GM20000 (cell line): ENCODE results near the gene UACA.

Source experiments
- DNase-seq: peaks from one replicate; pipeline ENCODE4 v3.0.0; 2012; ENCODE audit warnings: low spot score
- TF ChIP-seq, protein P1 (sequence below): IDR thresholded peaks from 2 replicates; pipeline ENCODE4 v1.5.1; 2012; ENCODE audit warnings: mild to moderate bottlenecking, control low read depth; ENCODE audit errors: extremely low read depth, missing control alignments

The UACA gene

DNA sequence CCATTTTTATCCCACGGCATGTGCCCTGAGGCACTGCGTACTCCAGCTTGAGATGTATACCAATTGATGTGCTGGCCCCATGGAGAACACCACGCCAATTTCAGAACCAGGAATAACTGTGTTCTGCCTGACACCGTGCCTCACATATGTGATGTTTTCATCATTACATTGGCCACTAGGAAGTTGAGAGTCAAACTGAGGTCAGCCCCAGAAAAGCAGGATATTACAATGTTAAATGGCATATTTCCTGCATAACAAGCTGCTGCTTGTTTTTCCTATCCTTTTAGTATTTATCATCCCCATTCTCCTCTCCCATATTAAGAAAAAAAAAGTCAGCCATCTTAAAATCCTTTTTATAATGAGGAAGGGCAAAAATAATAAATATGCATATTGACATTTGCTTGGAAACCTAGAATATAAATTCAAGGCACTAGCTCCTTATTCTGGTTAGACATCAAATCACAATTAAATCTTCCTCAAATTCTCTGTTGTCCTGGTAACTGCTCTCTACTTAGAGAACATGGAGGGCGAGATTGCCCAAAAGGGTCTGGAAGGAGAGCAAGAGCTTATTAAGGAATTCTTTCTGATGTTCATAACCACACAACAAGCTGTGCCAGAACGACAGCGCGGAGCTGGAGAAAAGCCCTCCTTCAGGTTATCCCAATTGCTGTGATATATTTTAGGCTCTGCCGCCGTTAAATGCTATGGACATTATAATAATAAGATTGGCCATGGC is 112.6 kb downstream of the UACA start:
- no peak for DNase-seq
- TF ChIP-seq, protein P1, sequence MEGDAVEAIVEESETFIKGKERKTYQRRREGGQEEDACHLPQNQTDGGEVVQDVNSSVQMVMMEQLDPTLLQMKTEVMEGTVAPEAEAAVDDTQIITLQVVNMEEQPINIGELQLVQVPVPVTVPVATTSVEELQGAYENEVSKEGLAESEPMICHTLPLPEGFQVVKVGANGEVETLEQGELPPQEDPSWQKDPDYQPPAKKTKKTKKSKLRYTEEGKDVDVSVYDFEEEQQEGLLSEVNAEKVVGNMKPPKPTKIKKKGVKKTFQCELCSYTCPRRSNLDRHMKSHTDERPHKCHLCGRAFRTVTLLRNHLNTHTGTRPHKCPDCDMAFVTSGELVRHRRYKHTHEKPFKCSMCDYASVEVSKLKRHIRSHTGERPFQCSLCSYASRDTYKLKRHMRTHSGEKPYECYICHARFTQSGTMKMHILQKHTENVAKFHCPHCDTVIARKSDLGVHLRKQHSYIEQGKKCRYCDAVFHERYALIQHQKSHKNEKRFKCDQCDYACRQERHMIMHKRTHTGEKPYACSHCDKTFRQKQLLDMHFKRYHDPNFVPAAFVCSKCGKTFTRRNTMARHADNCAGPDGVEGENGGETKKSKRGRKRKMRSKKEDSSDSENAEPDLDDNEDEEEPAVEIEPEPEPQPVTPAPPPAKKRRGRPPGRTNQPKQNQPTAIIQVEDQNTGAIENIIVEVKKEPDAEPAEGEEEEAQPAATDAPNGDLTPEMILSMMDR: no peak

DNA sequence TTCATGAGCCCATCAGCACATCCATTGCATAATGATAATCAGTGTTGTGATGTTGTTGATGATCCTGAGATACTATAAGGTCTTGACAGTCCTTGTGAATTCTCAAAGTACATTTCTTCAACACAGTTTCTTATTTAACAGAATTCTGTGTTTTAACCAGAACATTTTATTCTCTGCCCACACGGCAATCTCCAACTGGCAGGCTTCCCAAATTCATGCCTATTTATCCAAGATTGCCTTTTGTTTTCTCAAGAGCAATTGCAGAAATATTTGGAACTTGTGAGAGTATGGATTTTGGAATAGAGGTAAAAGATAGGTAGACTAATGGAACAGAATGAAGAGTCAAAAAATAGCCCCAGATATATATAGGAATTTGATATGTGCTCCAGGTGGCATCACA is 116.0 kb downstream of the UACA start:
- DNase-seq: no peak
- TF ChIP-seq, protein P1: no peak

DNA sequence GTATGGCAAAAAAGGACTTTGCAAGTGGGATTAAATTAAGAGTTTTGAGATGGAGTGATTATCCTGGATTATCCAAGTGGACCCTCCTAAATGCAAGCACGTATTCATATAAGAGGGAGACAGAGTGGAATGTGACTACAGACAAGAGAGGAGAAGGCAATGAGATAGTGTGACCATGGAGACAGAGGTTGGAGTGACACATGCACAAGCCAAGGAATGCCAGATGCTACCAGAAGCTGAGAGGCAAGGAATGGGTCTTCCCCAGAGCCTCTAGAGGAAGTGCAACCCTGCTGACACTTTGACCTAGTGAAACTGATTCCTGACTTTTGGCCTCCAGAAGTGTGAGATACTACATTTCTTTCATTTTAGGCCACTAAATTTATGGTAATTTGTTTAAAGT is 117.2 kb downstream of the UACA start:
- DNase-seq: no peak
- TF ChIP-seq, protein P1: no peak

DNA sequence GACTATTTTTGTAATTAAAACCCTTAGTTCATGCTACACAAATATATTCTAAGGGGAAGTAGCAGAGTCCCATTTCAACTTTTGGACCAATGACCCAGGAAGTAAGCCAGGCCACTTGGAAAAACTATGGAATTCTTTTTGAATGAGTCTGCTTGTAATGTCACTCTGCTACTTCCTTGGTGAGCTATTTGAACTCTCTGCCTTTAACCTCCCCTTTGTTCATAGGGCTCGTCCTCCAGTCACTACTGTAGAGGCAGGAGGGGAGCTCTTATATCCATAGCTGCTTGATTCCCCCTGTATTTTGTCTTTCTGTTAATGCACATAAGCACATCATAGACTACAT is 119.6 kb downstream of the UACA start:
- TF ChIP-seq, protein P1: no peak
- DNase-seq: no peak

DNA sequence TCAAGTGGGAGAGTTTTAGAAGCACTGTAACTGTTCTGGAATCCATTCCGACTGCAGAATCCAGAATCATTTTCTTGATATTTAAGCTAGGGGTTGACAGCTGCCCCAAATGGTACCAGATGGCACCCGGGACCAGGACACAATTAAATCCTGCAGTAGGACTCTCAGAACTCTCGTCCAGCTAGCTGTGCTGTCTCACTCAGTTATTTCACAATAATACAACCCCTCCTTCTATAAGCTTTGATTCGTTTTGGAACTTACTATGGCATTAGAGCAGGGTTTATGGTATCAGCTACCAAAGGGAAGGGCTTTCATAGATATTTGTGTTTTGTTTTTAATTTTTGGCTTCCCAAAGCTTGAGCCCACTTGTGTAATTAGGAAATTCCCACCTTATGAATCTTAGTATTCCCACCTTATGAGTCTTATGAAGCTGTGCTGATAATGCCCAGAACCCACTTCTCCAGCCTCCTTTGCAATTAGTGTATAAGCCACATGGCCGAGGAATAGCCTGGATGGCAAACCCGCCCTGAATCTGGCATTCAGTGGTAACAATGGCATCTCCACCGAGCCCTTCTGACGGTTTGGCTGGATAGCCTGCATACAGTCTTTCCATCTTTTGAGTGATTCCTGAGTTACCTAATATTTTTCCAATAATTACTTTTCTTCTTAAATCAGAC is 120.1 kb downstream of the UACA start:
- TF ChIP-seq, protein P1: no peak
- no peak for DNase-seq

DNA sequence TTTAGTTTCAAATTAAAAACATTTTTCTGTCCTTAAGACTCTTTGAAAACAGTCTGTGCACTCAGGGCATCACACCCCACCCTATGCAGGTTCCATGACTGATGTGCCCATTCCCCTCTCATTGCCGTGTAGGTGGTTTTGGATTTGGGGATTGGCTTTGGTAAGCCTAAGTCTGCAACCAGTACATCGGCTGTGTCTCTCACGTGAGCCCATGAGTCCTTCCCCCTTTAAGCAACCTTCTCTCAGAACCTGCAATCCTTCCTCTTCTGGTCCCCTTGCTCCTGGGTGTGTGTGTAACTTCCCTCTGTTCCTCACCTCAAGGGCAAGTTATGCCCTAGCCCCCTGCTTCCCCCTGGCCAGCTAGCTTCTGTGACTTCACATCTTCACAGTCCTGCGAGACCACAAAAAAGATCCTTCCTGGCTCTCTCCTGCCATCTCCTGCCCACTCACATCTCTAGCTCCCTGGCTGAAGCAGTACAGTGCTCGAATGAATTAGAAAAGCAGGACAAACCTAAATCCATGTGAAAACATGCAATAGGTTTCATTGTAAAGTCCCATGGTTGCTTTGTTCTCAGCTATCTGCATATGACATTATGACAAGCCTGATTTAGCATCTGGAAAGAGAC is 126.7 kb downstream of the UACA start:
- TF ChIP-seq, protein P1: no peak
- no peak for DNase-seq

DNA sequence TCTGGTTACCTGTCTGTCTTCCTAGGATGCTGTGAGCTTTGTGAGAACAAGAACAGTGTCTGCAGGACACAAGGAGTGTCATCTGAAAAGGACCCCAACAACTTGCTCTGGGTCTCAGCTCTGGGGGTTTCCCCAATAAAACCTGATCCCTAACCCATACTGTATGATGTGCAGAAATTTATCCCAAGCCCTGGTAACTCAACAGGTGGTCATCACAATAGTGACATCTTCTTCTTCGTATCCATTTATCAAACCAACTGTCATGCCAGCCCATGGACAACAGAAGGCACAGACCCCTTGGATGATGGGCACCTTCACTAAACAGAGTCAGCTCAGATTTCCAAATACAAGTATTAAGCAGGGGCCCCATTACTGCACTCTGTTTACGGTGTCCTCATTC is 127.5 kb downstream of the UACA start:
- TF ChIP-seq, protein P1: no peak
- no peak for DNase-seq
